Lower leg skin (tissue), 4 donors: ENCODE results near the gene LMF1. TPM values are rescaled to one million over a fixed set of nuclear protein-coding genes. Genes with fewer than 3 reads are reported as not detected.

Experiments used
- DNase-seq, 2 donors: peaks; one replicate each; pipeline ENCODE4 v3.0.0-alpha.2; 2019; ENCODE audit warnings: low spot score in 2 of 2
- H3K4me3 ChIP-seq: fragments of 200-600 bp; sonication (generic); 2 replicates; pipeline ENCODE4 v1.5.1; 2017; ENCODE audit warnings: mild to moderate bottlenecking, low read depth; ENCODE audit not compliant: poor library complexity, severe bottlenecking
- POLR2A ChIP-seq, 2 donors: fragments of 450-650 bp; IDR thresholded peaks; one replicate each; pipeline ENCODE4 v1.6.1; 2016 to 2017; ENCODE audit warnings: antibody characterized with exemption in 2 of 2, mild to moderate bottlenecking in 1 of 2, moderate library complexity in 1 of 2
- WGBS, 2 donors: methylation state at CpG; one replicate each; pipeline ENCODE4 v1.1.5; 2018; 5-methylcytosine and 5-hydroxymethylcytosine counted together
- intact Hi-C: fragments of 100-400 bp; cut with DNase I; formaldehyde crosslinking; loops from one replicate; pipeline ENCODE4 v1.15.0; 2023; ENCODE audit warnings: low total_unique reads
- total RNA-seq, 4 donors: library from RNA; depleted of rRNA; stranded (reverse); fragments of >200 nt; gene quantifications; one replicate each; pipeline ENCODE4 v1.1.0, GENCODE V29; 2016
- TF ChIP-seq, protein P1 (sequence below), 3 donors: fragments of 450-650 bp; IDR thresholded peaks; one replicate each; pipeline ENCODE4 v1.5.1; 2016; ENCODE audit warnings: antibody characterized with exemption in 3 of 3, mild to moderate bottlenecking in 3 of 3, moderate library complexity in 2 of 3

Gene LMF1
- total RNA-seq, 4 donors from 2014 or later: 31.3 to 68.3 (median 50.3) TPM

GRCh38 chr16:1010815-1011214 is 40.0 kb upstream of the LMF1 start:
- no peak overlapping the region for H3K4me3 ChIP-seq
- intact Hi-C loops: no loop called here
- no peak for TF ChIP-seq POLR2A (IDR thresholded peaks at IDR 0.05)
- TF ChIP-seq, protein P1, sequence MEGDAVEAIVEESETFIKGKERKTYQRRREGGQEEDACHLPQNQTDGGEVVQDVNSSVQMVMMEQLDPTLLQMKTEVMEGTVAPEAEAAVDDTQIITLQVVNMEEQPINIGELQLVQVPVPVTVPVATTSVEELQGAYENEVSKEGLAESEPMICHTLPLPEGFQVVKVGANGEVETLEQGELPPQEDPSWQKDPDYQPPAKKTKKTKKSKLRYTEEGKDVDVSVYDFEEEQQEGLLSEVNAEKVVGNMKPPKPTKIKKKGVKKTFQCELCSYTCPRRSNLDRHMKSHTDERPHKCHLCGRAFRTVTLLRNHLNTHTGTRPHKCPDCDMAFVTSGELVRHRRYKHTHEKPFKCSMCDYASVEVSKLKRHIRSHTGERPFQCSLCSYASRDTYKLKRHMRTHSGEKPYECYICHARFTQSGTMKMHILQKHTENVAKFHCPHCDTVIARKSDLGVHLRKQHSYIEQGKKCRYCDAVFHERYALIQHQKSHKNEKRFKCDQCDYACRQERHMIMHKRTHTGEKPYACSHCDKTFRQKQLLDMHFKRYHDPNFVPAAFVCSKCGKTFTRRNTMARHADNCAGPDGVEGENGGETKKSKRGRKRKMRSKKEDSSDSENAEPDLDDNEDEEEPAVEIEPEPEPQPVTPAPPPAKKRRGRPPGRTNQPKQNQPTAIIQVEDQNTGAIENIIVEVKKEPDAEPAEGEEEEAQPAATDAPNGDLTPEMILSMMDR (IDR thresholded peaks at IDR 0.05): no peak
- WGBS, 2 donors: 52 to 53% methylated on average over 12 to 16 of the region's 16 CpGs
- no peak for DNase-seq

GRCh38 chr16:1010251-1010650 is 39.5 kb upstream of the LMF1 start:
- 26 to 38% methylated on average over 6 to 15 of the region's 20 CpGs for WGBS, 2 donors
- DNase-seq: no peak
- intact Hi-C loops: no loop called here
- TF ChIP-seq POLR2A (IDR thresholded peaks at IDR 0.05): no peak
- TF ChIP-seq, protein P1 (IDR thresholded peaks at IDR 0.05): no peak
- H3K4me3 ChIP-seq: no peak overlapping the region

- TF ChIP-seq, protein P1 (IDR thresholded peaks at IDR 0.05): no peak
- TF ChIP-seq POLR2A (IDR thresholded peaks at IDR 0.05): no peak
- no peak overlapping the region for H3K4me3 ChIP-seq
- 61 to 69% methylated on average over 28 to 29 of the region's 30 CpGs for WGBS, 2 donors
- intact Hi-C loops: no loop called here
- no peak for DNase-seq
Observed at GRCh38 chr16:1009358-1010150, 38.8 kb upstream of the LMF1 start.

DNA sequence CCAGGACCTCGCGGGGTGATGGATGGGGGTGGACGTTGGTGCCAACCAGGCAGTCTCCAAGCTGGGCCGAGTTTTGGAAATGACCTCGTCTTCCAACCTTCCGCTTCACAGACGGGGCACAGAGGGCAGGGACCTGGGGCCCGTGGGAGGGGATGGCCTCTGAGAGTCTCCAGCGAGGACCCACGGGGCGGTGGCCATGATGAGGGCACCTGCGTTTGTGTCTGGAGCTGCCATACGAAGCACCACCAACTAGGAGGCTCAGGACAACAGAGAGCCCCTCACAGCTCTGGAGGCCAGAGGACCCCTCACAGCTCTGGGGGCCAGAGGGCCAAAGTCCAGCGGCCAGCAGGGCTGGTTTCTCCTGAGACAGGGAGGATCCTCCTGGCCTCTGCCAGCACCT is 37.3 kb upstream of the LMF1 start:
- 82 to 86% methylated on average over 9 to 13 of the region's 14 CpGs for WGBS, 2 donors
- no peak for TF ChIP-seq POLR2A (IDR thresholded peaks at IDR 0.05)
- TF ChIP-seq, protein P1 (IDR thresholded peaks at IDR 0.05): no peak
- no peak for DNase-seq
- intact Hi-C loops: no loop called here
- H3K4me3 ChIP-seq: no peak overlapping the region

- DNase-seq: no peak
- no peak for TF ChIP-seq POLR2A (IDR thresholded peaks at IDR 0.05)
- TF ChIP-seq, protein P1 (IDR thresholded peaks at IDR 0.05): no peak
- WGBS, 2 donors: 53 to 54% methylated on average over 12 to 14 of the region's 16 CpGs
Observed at GRCh38 chr16:1007284-1007850, 36.6 kb upstream of the LMF1 start.

More at GRCh38 chr16:1007284-1007850, 36.6 kb upstream of the LMF1 start:
- H3K4me3 ChIP-seq: no peak overlapping the region
- intact Hi-C loops: no loop called here
